K562 (cell line): ENCODE measurements around the gene TXK. TPM values are rescaled to one million over a fixed set of nuclear protein-coding genes. Genes with fewer than 3 reads are reported as not detected.

Experiments
- CREB3 ChIP-seq: fragments of 450-650 bp; conservative IDR thresholded peaks from 2 replicates; pipeline ENCODE4 v1.6.1; 2016; ENCODE audit warnings: missing genetic modification characterization, low read depth, mild to moderate bottlenecking, missing compliant biosample characterization, moderate library complexity
- EP400 ChIP-seq: fragments of 450-650 bp; IDR thresholded peaks from 2 replicates; pipeline ENCODE4 v1.6.1; 2017; ENCODE audit warnings: antibody characterized with exemption, mild to moderate bottlenecking, moderate library complexity
- JUND ChIP-seq, 2 experiments: IDR thresholded peaks; 2 replicates in 1 of 2; 3 replicates in 1 of 2; pipeline ENCODE4 v1.6.1; 2011; ENCODE audit warnings: borderline replicate concordance in 2 of 2, low read depth in 2 of 2, low read length in 2 of 2, improper control_type of control experiment in 1 of 2, missing biosample characterization in 1 of 2, missing genetic modification characterization in 1 of 2, missing genetic modification reagents in 1 of 2
- MAFK ChIP-seq: IDR thresholded peaks from 2 replicates; pipeline ENCODE4 v1.6.1; 2011; ENCODE audit warnings: low read length, improper control_type of control experiment
- ZNF395 ChIP-seq: fragments of 200-800 bp; sonication (Bioruptor generic); IDR thresholded peaks from 2 replicates; pipeline ENCODE4 v1.6.1; 2017; ENCODE audit warnings: missing genetic modification characterization, missing compliant biosample characterization
- polyA plus RNA-seq, 8 experiments: library from polyadenylated mRNA; depleted of rRNA in 4 of 8; stranded (reverse) in 5 of 8; unstranded in 3 of 8; fragments of >200 nt; fragmentation: Nextera tagmentation in 2 of 8; fragmentation: Illumina TruSeq in 1 of 8; extraction: Ambion mirVana in 2 of 8; extraction: Trizol in 1 of 8; gene quantifications; 2 replicates each; pipeline versions ENCODE4 v1.2.1 to v1.2.3, GENCODE V29; 2011 to 2014; ENCODE audit warnings: inconsistent platforms in 1 of 8, missing spikeins in 1 of 8
- total RNA-seq, 7 experiments: library from RNA; depleted of rRNA in 6 of 7; stranded (reverse); fragments of >200 nt in 6 of 7; fragmentation: Illumina TruSeq in 2 of 7; extraction: Trizol in 2 of 7; gene quantifications; 2 replicates each; pipeline versions ENCODE4 v1.2.1 to v1.2.3, GENCODE V29; 2011 to 2021; ENCODE audit warnings: low replicate concordance in 1 of 7

TXK gene
- total and polyA plus RNA-seq, 9 of the 15 experiments (the other 6 are each of a cell fraction or from before 2014, with no cell fraction given): 0.24 to 1.1 (median 0.45) TPM; not detected in 1

DNA sequence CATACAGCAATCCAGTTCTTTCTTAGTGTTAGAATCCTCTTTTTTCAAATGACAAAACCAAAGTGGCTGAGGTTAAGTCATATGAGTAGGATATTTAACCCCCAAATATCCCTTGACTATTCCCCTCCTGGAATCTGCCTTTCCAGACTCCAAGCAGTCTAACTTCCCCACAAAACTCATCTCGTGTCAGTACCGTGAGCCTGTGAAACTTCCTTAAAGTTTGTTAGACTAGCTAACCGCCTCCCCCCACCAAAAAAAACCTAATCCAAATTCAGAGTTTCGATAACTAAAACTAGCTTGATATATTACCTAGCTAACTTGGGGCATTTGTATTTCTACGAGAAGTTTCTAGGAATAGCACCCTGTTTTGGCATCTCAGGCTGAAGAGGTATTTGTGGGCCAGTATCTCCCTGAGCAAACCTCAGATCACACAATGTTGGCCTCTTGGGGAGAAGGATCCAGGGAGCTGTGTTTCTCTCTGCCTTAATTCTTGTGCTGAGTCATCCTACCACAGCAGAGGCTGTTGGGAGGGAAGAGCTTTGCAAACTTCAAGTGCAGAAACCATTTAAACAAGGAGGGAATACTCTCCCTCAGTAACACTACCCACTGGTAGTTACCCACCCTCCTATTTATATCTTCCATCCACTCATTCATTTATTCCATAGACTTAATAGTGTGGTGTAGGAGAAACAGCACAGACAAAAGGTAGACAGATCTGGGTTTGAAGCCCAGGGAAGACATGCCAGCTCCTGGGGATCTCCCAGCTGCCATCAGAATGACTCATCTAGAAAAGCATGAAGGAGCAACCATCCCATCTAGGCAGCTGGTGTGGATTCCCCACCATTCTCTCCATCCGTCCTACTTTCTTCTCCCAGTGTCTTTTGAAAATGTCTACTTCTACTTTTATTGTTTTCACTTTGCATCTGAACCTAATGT, 39.3 kb upstream of the TXK start (continued):
- TF ChIP-seq JUND (IDR thresholded peaks at IDR 0.05; ENCODE audit: borderline replicate concordance, low read depth, low read length) (peak; percentile 55), JUND (tag; IDR thresholded peaks at IDR 0.05; ENCODE audit: borderline replicate concordance, low read depth, low read length) (peak; percentile 83; the same call in 2 of the 3 replicates), EP400 (peak; percentile 13; the same call in 1 of the 2 replicates), ZNF395 (CRISPR knock-in tag) (peak; percentile 62; the same call in 1 of the 2 replicates), MAFK (peak; percentile 87), CREB3 (tag) (peak; percentile 74; the same call in 1 of the 2 replicates)
